Fibroblast of lung (primary cell): Measurements from ENCODE around the gene TRIM26.

ENCODE experiments used
- EZH2 ChIP-seq: IDR thresholded peaks from 2 replicates; pipeline ENCODE4 v1.5.1; 2012; ENCODE audit warnings: low read length, control low read depth, mild to moderate bottlenecking; ENCODE audit errors: missing control alignments
- TF ChIP-seq, protein P1 (sequence below), 2 donors: IDR thresholded peaks in 1 of 2; conservative IDR thresholded peaks in 1 of 2; 1 replicate in 1 of 2; 2 replicates in 1 of 2; pipeline ENCODE4 v1.5.1; 2011 to 2012; ENCODE audit warnings: low read length in 2 of 2, control low read depth in 1 of 2, inconsistent platforms in 1 of 2, low read depth in 1 of 2, mild to moderate bottlenecking in 1 of 2

- TF ChIP-seq, protein P1, sequence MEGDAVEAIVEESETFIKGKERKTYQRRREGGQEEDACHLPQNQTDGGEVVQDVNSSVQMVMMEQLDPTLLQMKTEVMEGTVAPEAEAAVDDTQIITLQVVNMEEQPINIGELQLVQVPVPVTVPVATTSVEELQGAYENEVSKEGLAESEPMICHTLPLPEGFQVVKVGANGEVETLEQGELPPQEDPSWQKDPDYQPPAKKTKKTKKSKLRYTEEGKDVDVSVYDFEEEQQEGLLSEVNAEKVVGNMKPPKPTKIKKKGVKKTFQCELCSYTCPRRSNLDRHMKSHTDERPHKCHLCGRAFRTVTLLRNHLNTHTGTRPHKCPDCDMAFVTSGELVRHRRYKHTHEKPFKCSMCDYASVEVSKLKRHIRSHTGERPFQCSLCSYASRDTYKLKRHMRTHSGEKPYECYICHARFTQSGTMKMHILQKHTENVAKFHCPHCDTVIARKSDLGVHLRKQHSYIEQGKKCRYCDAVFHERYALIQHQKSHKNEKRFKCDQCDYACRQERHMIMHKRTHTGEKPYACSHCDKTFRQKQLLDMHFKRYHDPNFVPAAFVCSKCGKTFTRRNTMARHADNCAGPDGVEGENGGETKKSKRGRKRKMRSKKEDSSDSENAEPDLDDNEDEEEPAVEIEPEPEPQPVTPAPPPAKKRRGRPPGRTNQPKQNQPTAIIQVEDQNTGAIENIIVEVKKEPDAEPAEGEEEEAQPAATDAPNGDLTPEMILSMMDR (conservative IDR thresholded peaks at IDR 0.05 in 1 of 2, IDR thresholded peaks at IDR 0.05 in 1 of 2; ENCODE audit: low read depth in 1 of 2, low read length in 2 of 2) = no peak
- TF ChIP-seq EZH2 = no peak
Observed at GRCh38 chr6:30227763-30228487, 14.7 kb upstream of the TRIM26 start.
